DMS153 treated with DMSO at 0.1 percent for 48 hours (cell line): ENCODE data around the gene ABI2.
"Not testable (repeated sequence)": the region's sequence is repeated elsewhere in the genome, so short reads cannot be mapped to it uniquely, and the experiment has no call there.

Source experiments
- DNase-seq: peaks from one replicate; lab custom pipeline; 2025; ENCODE audit not compliant: unreplicated experiment; lab: John Stamatoyannopoulos, UW

Gene ABI2

DNA sequence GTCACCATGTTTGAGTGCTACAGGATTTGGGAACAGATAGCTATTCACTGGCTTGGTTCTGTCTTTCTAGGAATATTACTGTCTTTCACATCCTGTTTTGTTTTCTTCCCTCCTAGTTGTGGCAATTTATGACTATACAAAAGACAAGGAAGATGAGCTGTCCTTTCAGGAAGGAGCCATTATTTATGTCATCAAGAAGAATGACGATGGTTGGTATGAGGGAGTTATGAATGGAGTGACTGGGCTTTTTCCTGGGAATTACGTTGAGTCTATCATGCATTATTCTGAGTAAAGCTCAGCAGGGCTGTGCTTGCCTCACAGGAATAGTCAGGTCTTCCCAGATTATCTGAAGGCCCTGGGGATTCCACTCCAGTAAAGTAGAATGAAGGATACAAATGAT, 98.9 kb downstream of the ABI2 start:
- DNase-seq = no peak

DNA sequence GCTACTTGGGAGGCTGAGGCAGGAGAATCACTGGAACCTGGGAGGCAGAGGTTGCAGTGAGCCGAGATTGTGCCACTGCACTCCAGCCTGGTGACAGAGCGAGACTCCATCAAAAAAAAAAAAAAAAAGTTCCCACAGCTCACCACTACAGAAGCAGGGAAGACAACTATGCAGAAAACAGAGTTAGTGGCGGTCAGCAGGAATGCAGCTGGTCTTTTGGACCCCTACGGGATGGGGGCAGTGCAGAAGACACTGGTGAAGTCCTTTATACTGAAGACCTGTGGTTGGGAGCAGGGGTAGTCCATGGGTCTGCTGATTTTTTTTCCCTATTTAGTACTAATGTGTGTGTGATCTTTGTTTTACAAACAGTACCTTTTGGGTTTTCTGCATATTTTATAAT, 101.4 kb downstream of the ABI2 start:
- DNase-seq = not testable (repeated sequence)

DNA sequence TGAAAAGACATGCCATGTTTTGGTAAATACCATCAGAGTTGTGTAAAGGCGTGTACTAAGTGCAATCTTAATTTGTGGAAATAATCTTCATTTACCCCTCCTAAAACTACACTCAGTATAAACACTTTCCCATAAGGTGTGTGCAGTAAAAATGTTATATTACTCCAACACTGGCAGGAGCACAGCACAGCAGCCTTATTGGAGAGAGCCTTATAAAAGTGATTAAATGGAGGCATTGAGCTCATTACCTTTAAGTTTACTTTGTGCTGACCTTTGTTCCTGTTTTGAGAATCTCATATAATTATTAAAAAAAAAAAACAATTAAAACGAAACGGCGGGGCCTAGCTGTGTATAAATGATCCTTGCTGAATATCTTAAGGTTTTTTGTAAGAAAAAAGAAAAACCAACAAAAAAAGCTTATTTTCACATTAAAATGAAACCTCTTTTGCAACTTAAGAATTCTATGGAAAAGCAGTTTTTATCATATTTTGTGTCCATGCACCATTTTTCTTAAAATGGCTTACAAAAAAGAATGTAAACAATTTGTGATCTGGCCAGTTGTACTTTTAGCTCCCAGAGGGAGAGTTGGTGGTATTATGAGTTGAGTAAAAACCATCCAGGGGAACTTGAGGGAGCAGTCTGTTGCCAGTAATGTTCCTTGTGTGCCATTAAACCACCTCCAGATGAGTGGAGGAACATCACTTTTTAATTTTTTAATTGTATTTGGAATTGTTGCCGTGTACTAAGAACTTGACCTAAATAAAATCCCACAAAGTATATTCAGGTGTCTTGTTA, 103.4 kb downstream of the ABI2 start:
- DNase-seq = no peak

DNA sequence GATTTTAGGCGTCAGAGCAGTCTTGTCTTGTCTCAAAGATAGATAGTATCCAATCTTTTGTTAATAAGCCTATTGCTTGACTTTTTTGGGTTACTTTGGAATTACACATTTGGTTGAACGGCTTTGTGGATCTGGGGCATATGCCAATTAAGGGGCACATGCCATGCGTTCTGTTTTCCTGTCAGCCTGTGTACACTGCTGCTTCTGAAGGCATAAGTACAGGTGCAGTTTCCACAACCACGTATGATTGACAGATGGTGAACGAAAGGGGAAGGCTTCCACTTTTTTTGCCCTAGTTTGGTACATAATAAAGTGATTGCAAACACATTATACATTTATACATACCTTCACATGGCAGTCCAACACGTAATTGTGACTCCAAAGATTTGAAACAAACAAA, 104.6 kb downstream of the ABI2 start:
- DNase-seq = no peak

DNA sequence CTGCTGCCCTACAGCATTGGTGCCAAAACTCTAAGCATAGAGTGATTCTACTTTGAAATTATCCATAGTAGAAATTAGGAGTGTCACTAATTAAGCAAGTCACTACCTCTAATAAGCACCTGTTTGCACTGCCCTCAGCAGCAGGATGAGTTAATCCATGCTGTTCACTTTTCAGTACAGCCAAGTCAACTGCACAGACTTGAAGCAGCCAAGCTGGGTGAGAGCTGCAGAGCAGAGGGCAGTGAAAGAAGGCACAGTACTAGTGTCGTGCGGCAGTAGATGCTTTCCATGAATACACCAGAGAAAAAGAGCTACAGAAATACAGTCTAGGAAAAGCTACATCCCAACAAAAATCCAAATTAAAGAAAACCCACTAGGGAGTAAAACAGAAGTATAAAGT, 108.3 kb downstream of the ABI2 start:
- DNase-seq = no peak

DNA sequence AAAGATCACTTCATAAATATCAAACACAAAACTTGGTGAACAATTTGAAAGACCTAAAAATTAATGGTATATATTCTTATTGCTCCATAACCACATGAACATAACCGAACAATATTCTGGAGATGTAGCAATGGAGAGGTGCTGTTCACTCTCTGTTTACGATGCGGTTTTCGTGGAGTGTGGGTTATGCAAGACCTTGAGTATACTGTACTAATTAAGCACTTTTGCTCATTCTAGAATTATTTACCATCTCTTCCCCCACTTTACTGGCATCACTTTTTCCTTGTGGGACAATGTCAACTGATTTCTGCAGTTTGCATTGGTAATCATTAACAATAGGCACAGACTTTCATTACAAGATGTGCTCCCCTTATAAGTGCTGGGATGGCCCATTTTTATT, 109.3 kb downstream of the ABI2 start:
- DNase-seq = no peak

DNA sequence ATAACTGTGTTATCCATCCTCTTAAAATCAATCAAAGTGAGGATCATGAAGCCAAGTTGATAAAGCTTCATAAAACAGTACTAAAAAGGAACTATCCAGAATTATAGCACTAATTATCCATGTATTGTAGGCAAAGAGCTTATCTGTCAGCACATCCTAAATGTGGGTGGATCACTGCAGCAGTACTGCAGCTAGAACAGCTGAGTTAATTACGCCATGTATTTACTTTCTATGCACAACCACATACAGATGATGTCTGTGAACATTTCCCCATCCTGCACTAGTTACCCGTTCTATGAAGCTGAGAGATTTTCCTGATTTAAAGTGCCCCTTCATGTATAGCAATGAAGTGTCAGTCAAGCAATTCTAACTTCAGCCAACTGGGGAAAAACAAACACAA, 110.3 kb downstream of the ABI2 start:
- DNase-seq = no peak

DNA sequence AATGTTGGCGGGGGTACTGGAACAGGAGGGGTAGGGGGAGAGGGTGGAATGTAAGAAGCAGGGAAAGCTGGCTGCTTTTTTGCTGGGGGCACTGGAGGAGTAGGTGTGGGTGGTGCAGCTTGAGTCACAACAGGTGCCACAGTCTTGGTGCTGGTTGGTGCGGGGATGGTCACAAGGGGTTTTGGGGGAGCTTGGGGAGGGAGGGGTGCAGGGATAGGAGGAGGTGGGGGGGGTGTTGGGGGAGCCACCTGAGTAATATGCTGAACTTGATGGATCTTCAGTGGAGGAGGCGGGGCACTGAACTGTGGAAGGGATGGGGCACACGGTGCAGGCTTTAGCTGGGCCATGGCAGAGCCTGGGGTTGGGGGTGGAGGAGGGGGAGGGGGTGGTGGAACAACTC, 112.5 kb downstream of the ABI2 start:
- no peak for DNase-seq

DNA sequence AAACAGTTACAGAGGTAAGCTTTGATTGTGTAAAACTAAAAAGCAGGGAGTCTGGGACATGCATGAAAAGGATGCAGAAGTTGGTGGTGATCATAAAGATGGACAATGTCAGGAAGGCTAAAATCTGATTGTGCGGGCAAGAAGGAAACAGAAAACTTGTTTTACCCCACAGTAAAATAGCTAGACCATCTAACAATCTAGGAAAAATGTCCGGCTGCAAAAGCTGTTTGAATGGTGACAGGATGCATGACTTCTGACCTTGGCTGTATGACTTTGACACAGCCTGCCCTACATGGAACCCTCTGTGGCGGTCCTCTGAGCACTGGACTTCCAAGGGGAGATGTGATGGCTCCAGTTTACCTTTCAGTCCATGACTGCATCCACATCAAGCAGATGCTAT, 113.3 kb downstream of the ABI2 start:
- no peak for DNase-seq

DNA sequence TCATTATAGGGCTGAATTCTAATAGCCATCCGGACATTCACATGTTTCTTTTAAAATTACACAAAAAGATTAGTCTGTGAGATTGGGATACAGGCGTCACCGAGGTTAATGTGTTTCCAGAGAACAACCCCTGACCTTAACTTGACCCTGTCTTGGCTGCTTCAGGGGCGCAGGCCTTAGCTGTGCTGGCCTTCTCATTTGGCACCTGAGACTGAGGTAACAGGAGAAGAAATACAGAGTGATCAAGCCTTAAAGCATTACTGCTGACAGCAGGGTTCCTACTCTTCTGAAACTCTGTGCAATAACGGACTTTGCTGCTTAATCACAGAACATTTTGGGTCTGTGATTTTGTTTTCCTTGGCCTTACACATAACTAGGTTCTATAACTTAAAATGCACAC, 114.3 kb downstream of the ABI2 start:
- DNase-seq = no peak

DNA sequence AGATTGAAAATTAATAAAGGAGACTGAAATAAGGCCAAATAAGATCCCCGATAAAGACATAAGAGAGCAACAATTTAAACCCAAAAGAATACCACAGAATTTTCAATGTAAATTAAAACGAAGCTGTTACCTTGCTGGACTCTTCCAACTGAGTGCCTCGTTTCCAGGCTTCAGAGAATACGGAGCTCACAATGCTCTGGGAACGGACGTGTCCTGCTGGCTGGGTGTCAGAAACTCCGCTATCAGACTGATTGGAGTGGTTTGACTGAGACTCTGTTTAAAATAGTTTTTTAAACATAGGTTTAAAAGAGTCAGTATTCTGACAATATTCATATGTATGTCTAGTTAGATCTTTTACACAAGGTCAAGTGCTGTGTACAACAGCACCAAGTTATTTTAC, 116.5 kb downstream of the ABI2 start:
- no peak for DNase-seq

DNA sequence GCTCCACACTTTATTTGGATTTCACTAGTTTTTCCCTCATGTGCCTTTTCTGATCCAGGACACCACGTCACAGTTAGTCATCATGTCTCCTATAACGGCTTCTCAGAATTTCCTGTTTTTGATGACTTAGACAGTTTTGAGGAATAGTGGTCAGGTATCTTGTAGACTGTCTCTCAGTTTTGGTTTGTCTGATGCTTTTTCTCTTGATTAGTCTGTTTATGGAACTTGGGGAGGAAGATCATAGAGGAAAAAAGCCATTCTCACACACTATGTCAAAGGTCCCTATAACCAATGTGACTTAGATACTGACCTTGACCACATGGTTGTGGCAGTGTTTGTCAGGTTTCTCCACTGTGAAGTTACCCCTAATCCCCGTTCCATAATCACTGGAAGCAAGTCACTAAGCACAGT, 117.9 kb downstream of the ABI2 start:
- no peak for DNase-seq

DNA sequence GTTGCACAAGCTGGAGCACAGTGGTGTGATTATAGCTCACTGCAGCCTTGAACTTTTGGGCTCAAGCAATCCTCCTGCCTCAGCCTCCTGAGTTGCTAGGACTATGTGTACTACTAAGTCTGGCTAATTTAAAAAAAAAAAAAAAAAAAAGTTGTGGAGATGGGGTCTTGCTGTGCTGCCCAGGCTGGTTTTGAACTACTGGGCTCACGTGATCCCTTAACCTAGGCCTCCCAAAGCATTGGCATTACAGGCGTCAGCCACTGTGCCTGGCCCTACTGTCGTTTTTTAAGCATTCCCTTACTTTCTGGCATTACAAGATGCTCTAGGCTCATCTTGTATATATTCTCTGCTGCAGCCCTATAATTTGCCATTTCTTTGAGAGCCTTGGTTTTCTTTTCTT, 118.6 kb downstream of the ABI2 start:
- DNase-seq = no peak

DNA sequence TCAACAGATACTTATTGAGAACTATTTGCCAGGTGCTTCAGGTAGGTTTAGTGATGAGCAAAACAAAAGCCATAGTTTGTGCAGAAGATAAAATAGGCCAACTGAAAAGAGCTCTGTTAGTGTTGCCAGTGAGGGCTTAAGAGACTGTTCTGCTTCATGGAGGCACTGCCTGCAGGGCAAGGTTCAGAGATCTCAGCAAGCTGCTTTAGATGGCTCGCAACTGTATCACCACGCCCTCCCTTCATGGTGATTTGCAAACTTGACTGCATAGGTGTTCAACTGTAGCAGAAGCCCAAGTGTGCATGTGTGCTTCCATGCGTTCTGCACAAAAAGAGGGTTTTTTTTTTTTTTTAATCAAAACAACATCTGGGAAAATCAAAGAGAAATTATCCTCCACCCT, 122.4 kb downstream of the ABI2 start:
- DNase-seq = no peak

DNA sequence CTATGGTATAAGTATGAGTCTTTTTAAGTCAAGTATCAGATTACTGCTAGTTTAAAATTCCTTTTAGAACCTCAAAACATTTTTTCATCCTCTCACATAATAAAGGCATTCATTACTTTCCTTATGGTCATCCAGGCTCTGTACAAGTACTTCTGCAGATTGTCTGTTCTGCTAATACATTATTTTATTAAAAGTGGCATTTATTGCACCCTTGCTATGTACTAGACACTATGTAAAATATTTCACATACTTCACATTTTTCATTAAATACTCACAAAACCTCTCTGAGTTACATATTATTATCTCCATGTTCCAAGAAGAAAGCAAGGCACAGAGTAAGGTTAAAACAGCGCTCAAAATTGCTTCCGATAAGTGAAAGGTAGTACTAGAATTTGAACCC, 122.8 kb downstream of the ABI2 start:
- DNase-seq = no peak

DNA sequence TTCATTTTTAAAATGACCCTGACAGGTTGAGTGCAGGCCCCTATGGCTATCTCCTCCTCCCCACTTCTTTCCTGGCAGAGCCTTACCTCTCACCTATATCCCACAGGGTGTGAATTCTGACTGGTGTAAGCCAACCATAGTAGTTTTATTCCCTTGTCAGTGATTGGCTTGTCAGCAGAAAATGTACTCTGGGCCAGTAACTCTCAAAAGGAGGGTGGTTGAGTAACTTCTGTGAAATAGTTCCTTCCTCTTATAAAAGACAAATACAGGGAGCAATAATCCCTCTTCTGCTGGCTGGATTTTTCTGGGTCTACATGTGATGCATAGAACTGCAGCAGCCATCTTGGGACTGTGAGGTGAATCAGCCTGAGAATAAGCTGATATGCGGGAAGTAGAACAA, 123.5 kb downstream of the ABI2 start:
- DNase-seq = no peak

DNA sequence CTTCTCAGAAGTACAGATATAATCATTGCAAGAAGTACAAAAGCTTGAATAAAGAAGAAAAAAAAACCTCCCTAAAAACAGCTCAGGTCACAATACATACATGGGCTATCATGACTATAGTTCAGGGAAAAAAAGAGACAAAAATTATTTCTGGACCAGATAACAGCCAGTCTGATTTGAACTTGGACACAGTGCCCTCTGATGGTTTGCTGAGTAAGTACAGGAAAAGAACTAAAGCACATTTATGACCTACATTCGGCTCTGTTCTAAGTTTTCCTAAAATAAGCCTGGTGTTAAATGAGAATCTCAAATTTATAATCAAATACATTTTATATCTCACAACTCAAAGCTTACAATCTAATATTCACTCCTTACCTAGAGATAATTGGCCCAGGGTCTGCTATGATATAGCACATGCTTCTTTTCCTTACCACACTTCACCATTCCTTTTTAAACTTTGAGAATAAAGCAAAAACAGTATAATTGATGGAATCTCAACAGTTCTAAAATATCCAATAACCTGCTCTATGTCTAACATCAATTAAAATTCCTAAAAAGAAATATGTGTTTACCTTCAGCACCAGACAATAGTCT, 125.8 kb downstream of the ABI2 start:
- peak; percentile 48 for DNase-seq

DNA sequence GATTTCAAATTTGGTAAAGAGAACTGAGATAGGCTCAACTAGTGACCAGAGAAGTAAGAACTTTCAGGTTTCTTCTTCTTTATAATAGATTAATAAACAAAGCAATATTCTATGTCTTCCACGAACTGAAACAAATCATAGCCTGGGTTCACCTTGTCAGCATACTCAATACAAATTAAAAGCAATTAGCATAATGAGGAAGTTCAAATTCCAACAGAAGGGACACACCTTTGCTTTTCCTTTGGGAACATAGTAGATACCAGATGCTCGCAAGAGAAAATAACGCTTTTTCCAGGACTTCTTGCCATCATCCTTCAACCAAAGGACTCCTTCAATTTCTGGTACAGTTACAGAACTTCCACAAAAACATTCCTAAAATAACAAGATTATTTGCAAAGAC, 127.0 kb downstream of the ABI2 start:
- no peak for DNase-seq

DNA sequence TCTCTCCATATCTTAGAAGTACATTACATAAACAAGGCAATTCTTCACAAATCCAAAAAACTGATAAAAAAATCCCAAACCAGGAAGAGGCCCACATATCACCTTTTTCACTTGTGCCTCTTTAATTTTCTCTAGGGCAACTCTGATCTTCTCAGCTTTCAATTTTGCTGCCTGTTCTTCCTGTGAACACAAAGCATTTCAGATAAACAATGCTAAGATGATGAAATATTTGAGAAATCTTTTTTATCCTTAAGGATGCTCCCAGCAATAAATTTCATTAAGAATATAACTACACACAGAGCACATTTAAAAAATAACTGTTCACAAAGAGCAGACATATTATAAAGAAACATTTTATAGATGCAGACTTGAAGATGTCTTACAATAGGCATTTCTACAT, 133.6 kb downstream of the ABI2 start:
- no peak for DNase-seq

DNA sequence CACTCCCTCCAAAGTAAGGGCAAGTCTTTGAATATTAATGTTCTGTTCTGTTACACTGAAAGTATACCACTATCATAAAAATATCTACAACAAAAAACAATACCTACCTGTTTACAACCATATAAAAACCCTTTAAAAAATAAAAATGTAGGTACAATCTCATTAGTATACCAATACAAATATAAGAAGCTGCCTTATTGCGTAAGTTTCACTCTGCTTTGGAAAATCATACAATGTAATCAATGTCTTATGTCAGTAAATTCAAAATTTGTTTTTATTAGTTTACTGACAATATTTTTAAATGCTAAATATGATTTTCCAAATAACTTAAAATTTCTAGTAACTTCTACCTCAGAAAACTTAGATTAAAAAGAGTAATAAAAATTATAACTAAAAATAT, 134.1 kb downstream of the ABI2 start:
- no peak for DNase-seq

DNA sequence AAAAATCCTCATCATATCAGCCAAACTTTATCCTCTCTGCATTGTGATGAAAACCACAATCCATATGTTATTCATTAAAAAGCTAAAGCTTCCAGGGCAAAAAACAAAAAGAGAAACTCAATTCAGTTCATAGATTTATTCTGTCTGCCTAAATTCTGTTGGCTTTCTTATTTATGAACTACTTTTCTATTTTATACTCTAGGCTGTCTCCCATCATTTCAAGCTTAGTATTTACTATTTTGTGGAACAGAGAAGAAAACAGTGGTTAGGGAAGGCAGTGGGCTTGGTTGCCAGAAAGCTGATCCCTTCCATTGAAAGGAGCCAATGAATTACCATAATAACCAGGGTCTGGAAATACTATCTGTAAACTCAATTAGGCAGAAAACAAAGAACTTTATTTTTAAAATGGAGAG, 135.1 kb downstream of the ABI2 start:
- DNase-seq = no peak

DNA sequence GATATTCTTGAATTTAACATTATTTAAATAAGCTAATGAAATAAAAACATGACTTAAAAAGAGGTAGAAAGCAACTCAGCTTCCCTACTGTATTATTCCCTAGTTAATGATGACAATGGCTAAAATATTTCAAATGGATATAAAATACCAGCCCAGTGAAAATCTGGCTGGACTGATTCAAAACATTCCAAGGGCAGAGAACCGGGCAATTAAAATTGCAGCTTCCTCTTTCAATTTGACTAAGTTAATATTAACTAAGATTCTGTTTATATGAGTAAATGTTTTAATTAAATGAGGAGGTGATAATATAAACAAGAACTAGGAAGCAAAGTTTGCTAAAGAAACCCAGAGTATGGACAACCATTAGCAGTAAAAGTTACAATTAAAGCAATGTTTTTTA, 141.4 kb downstream of the ABI2 start:
- DNase-seq = no peak

DNA sequence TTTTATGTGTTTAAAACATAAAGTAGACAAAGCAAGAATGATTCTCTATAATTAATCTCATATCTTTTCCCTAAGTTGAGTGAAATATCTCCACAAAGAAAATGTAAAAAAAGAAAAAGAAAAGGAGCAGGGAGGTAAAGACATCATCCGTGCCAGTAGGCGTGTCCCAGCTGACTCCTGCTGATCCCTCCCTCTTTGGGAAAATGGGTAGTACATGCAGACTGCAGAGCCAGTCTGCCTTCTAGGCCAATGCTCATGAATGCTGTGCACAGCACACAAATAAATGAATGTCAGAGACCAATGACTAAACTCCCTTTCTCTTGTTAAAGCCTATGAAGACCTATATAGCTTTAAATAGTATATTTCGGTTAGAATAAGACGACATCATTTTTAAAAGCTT, 142.2 kb downstream of the ABI2 start:
- DNase-seq = no peak
